Measurements from ENCODE around the gene FGF18.

GRCh38 chr5:171426680-171427079 is 7.2 kb downstream of the FGF18 start:
- no peak for TF ChIP-seq CTCF (IDR thresholded peaks at IDR 0.05)
- TF ChIP-seq EZH2 (IDR thresholded peaks at IDR 0.05) = no peak
- no peak for TF ChIP-seq EZH2phosphoT487 (IDR thresholded peaks at IDR 0.05)

Data from neural progenitor cell (in vitro differentiated cells).